ENCODE measurements around the gene CCNB2. TPM values are rescaled to one million over a fixed set of nuclear protein-coding genes. Genes with fewer than 3 reads are reported as not detected.
A peak's percentile ranks its signal among the peaks of the same experiment; 100 is the strongest.
"Not testable (repeated sequence)": the region's sequence is repeated elsewhere in the genome, so short reads cannot be mapped to it uniquely, and the experiment has no call there.

Gene CCNB2
- total RNA-seq, 1 donor from 2014 or later = 0.40 TPM

- intact Hi-C loops (cut with DNase I) = no loop called here
- DNase-seq (ENCODE audit: low spot score) = no peak
Measured at GRCh38 chr15:59160880-59161593, 56.1 kb downstream of the CCNB2 start.

GRCh38 chr15:59162080-59162479 is 57.1 kb downstream of the CCNB2 start:
- intact Hi-C loops (cut with DNase I); DNase-seq (ENCODE audit: low spot score): not testable (repeated sequence)

- intact Hi-C loops (cut with DNase I) = no loop called here
- DNase-seq (ENCODE audit: low spot score) = no peak
Measured at GRCh38 chr15:59165726-59166125, 60.8 kb downstream of the CCNB2 start.

GRCh38 chr15:59166166-59166565 is 61.2 kb downstream of the CCNB2 start:
- no peak for DNase-seq (ENCODE audit: low spot score)
- intact Hi-C loops (cut with DNase I) = no loop called here

GRCh38 chr15:59166601-59167265 is 61.8 kb downstream of the CCNB2 start:
- no peak for DNase-seq (ENCODE audit: low spot score)
- intact Hi-C loops (cut with DNase I) = no loop called here

- DNase-seq (ENCODE audit: low spot score) = no peak
- intact Hi-C loops (cut with DNase I) = no loop called here
Measured at GRCh38 chr15:59168536-59168935, 63.6 kb downstream of the CCNB2 start.

- intact Hi-C loops (cut with DNase I) = no loop called here
- DNase-seq (ENCODE audit: low spot score) = no peak
Measured at GRCh38 chr15:59169251-59169708, 64.3 kb downstream of the CCNB2 start.

- DNase-seq (ENCODE audit: low spot score) = no peak
- intact Hi-C loops (cut with DNase I) = no loop called here
Measured at GRCh38 chr15:59170295-59171066, 65.5 kb downstream of the CCNB2 start.

- intact Hi-C loops (cut with DNase I) = no loop called here
- no peak for DNase-seq (ENCODE audit: low spot score)
Measured at GRCh38 chr15:59171067-59171397, 66.1 kb downstream of the CCNB2 start.

GRCh38 chr15:59172289-59172901 is 67.4 kb downstream of the CCNB2 start:
- intact Hi-C loops (cut with DNase I) = no loop called here
- DNase-seq (ENCODE audit: low spot score) = no peak

GRCh38 chr15:59173194-59173593 is 68.2 kb downstream of the CCNB2 start:
- DNase-seq (ENCODE audit: low spot score) = no peak
- intact Hi-C loops (cut with DNase I) = no loop called here

GRCh38 chr15:59174151-59174834 is 69.3 kb downstream of the CCNB2 start:
- DNase-seq (ENCODE audit: low spot score) = no peak
- intact Hi-C loops (cut with DNase I) = loop anchor here (2.0 kb wide), 1 partner anchor 319 kb away; no protein-coding TSS in a partner anchor

Small RNA genes within 50 kb of the gene (microRNA-seq; reads per million reads assigned to microRNA genes)
- gene MIR2116 = 6.2 reads per million, percentile 13 among the genes with 10 or more reads in this experiment

Other genes starting within 250 kb of the CCNB2 start
- gene SLTM, start 171.5 kb upstream of the CCNB2 start, total RNA-seq = 60.9 TPM
- gene RNF111, start 117.5 kb upstream of the CCNB2 start, total RNA-seq = 25.9 TPM
- not detected for gene LDHAL6B, start 101.7 kb downstream of the CCNB2 start, total RNA-seq